GM12878 (cell line): ENCODE data around the gene GZF1. TPM values are rescaled to one million over a fixed set of nuclear protein-coding genes. Genes with fewer than 3 reads are reported as not detected.

Experiments used
- ATAC-seq: fragments of 200-7000 bp; cut with Tn5 transposase; 3 replicates; pipeline ENCODE4 v1.9.1; 2020; ENCODE audit warnings: mild to moderate bottlenecking, moderate library complexity
- BruUV-seq: library from RNA; stranded (reverse); fragments of 400-500 nt; replicated peaks from 2 replicates; lab custom pipeline; 2021; lab: Mats Ljungman, UMichigan
- CTCF ChIA-PET: fragments of 300-600 bp; sonication (Branson Sonifier 250); formaldehyde crosslinking; extraction: SDS; loops from one replicate; lab custom pipeline; 2021; ENCODE audit warnings: inconsistent platforms; lab: Yijun Ruan, JAX
- POLR2A ChIA-PET: fragments of 350-600 bp; formaldehyde crosslinking; extraction: SDS; loops from one replicate; lab custom pipeline; 2021; ENCODE audit warnings: inconsistent platforms; lab: Charles Lee
- RAD21 ChIA-PET: fragments of 300-600 bp; sonication (Branson Sonifier 250); formaldehyde crosslinking; loops from one replicate; lab custom pipeline; 2023; ENCODE audit warnings: antibody characterized with exemption; ENCODE audit not compliant: unreplicated experiment; lab: Charles Lee
- SMC1A ChIA-PET: fragments of 300-600 bp; sonication (Branson Sonifier 250); formaldehyde crosslinking; loops from one replicate; lab custom pipeline; 2023; ENCODE audit not compliant: unreplicated experiment, uncharacterized antibody; lab: Charles Lee
- DNase-seq: peaks from one replicate; pipeline ENCODE4 v3.0.0-alpha.2; 2011; ENCODE audit warnings: low read depth, low spot score
- FAIRE-seq: peaks from 3 replicates; lab custom pipeline; 2011; peaks lifted over from hg19 to GRCh38; lab: Jason Lieb, UNC
- H2AFZ ChIP-seq: 2 replicates; pipeline ENCODE4 v1.6.0; 2011; ENCODE audit warnings: low read depth, low read length, control low read depth; ENCODE audit not compliant: control insufficient read depth
- H3K27ac ChIP-seq: 2 replicates; pipeline ENCODE4 v1.5.1; 2011; ENCODE audit warnings: control low read depth; ENCODE audit not compliant: control insufficient read depth, insufficient read depth
- H3K27me3 ChIP-seq, 2 experiments: replicated peaks in 1 of 2; 2 replicates each; pipeline versions ENCODE4 v1.6.0 to v1.6.1; 2011; ENCODE audit warnings: low read length in 1 of 2; ENCODE audit not compliant: control insufficient read depth in 2 of 2, insufficient read depth in 2 of 2
- H3K36me3 ChIP-seq, 2 experiments: 2 replicates each; pipeline ENCODE4 v1.5.1; 2011; ENCODE audit warnings: low read length in 1 of 2; ENCODE audit not compliant: control insufficient read depth in 2 of 2, insufficient read depth in 2 of 2
- H3K4me1 ChIP-seq: 2 replicates; pipeline ENCODE4 v1.6.1; 2011; ENCODE audit warnings: mild to moderate bottlenecking, low read length, moderate library complexity, mixed read lengths; ENCODE audit not compliant: control insufficient read depth, insufficient read depth
- H3K4me2 ChIP-seq: 2 replicates; pipeline ENCODE4 v1.6.0; 2011; ENCODE audit warnings: control low read depth; ENCODE audit not compliant: control insufficient read depth, insufficient read depth
- H3K4me3 ChIP-seq: fragments of 200-600 bp; sonication (generic); 2 replicates; pipeline ENCODE4 v1.5.1; 2016
- H3K79me2 ChIP-seq: 2 replicates; pipeline ENCODE4 v1.6.0; 2011; ENCODE audit warnings: low read length; ENCODE audit not compliant: control insufficient read depth, insufficient read depth
- H3K9ac ChIP-seq: 2 replicates; pipeline ENCODE4 v1.8.0; 2011; ENCODE audit warnings: low read length, control low read depth, mixed read lengths; ENCODE audit not compliant: control insufficient read depth, insufficient read depth
- H3K9me3 ChIP-seq: replicated peaks from 3 replicates; pipeline ENCODE4 v1.5.1; 2011; ENCODE audit warnings: mild to moderate bottlenecking, low read length; ENCODE audit not compliant: control insufficient read depth, insufficient read depth
- H4K20me1 ChIP-seq: 2 replicates; pipeline ENCODE4 v1.6.0; 2011; ENCODE audit not compliant: control insufficient read depth, insufficient read depth
- CREM ChIP-seq: IDR thresholded peaks from 2 replicates; pipeline ENCODE4 v1.6.1; 2014; ENCODE audit warnings: antibody characterized with exemption, low read depth
- GABPA ChIP-seq: IDR thresholded peaks from 2 replicates; pipeline ENCODE4 v1.6.1; 2014; ENCODE audit warnings: antibody characterized with exemption, low read depth, mild to moderate bottlenecking, inconsistent platforms
- GATAD2B ChIP-seq: fragments of 450-650 bp; conservative IDR thresholded peaks from 2 replicates; pipeline ENCODE4 v1.6.1; 2017; ENCODE audit warnings: low read depth, mild to moderate bottlenecking, moderate library complexity
- IKZF1 ChIP-seq: fragments of 450-650 bp; conservative IDR thresholded peaks from 2 replicates; pipeline ENCODE4 v1.6.1; 2017; ENCODE audit warnings: antibody characterized with exemption, mild to moderate bottlenecking
- NR2C1 ChIP-seq: fragments of 450-650 bp; IDR thresholded peaks from 2 replicates; pipeline ENCODE4 v1.6.1; 2017; ENCODE audit warnings: antibody characterized with exemption, mild to moderate bottlenecking, moderate library complexity
- PKNOX1 ChIP-seq: fragments of 450-650 bp; IDR thresholded peaks from 2 replicates; pipeline ENCODE4 v1.6.1; 2016; ENCODE audit warnings: mild to moderate bottlenecking
- POLR2AphosphoS5 ChIP-seq: IDR thresholded peaks from 2 replicates; pipeline ENCODE4 v1.6.1; 2011; ENCODE audit warnings: mild to moderate bottlenecking, low read length, inconsistent platforms
- SIX5 ChIP-seq: IDR thresholded peaks from 2 replicates; pipeline ENCODE4 v1.6.1; 2011; ENCODE audit warnings: mild to moderate bottlenecking, low read depth, low read length, moderate library complexity; ENCODE audit not compliant: severe bottlenecking
- SPI1 ChIP-seq: IDR thresholded peaks from 2 replicates; pipeline ENCODE4 v1.6.1; 2011; ENCODE audit warnings: low read depth, mild to moderate bottlenecking, low read length, moderate library complexity, borderline replicate concordance; ENCODE audit not compliant: insufficient read depth
- WGBS: methylation state at CpG from one replicate; pipeline ENCODE4 v1.1.6; 2016; ENCODE audit warnings: low lambda C conversion rate; ENCODE audit not compliant: insufficient replicate concordance, insufficient coverage; ENCODE audit errors: missing lambda C conversion rate; 5-methylcytosine and 5-hydroxymethylcytosine counted together
- in situ Hi-C: fragments of 300-500 bp; cut with MboI; formaldehyde crosslinking; loops from 9 replicates; pipeline ENCODE4 v1.14.3; 2018; ENCODE audit warnings: mixed read lengths
- intact Hi-C: fragments of 100-400 bp; cut with micrococcal nuclease; formaldehyde crosslinking; loops from one replicate; pipeline ENCODE4 v1.14.2; 2022; ENCODE audit not compliant: unreplicated experiment
- polyA plus RNA-seq, 11 experiments: library from polyadenylated mRNA; depleted of rRNA in 4 of 11; unstranded in 6 of 11; stranded (reverse) in 5 of 11; fragments of >200 nt; fragmentation: Nextera tagmentation in 4 of 11; fragmentation: Illumina TruSeq in 1 of 11; extraction: Ambion mirVana in 4 of 11; extraction: Trizol in 1 of 11; gene quantifications; 1 replicate in 1 of 11; 2 replicates in 10 of 11; pipeline versions ENCODE4 v1.2.1 to v1.2.3, GENCODE V29; 2011 to 2016; ENCODE audit warnings: inconsistent platforms in 2 of 11, missing spikeins in 2 of 11, low read depth in 1 of 11
- total RNA-seq, 4 experiments: library from RNA; depleted of rRNA in 3 of 4; stranded (reverse); fragments of >200 nt in 3 of 4; fragmentation: Illumina TruSeq in 1 of 4; extraction: Trizol in 1 of 4; gene quantifications; 2 replicates each; pipeline versions ENCODE4 v1.2.1 to v1.2.3, GENCODE V29; 2013 to 2021

GZF1 gene
- total and polyA plus RNA-seq, 10 of the 15 experiments (the other 5 are each of a cell fraction or from before 2014, with no cell fraction given) = 2.2 to 19.5 (median 9.7) TPM

- no peak overlapping the region for H2AFZ ChIP-seq
- CTCF ChIA-PET = interaction anchor here (0.9 to 2.0 kb wide), 5 partner anchors 9 to 62 kb away, joined by 4 to 9 read pairs (median 6); partner anchors contain the start of gene NAPB
Measured at GRCh38 chr20:23358923-23359593, 2.9 kb upstream of the GZF1 start.

More at GRCh38 chr20:23358923-23359593, 2.9 kb upstream of the GZF1 start:
- in situ Hi-C loops = loop anchor here (25.0 kb wide), 2 partner anchors 1703 to 1903 kb away; partner anchors contain the start of gene ACSS1
- 62% methylated on average over 7 of the region's 7 CpGs for WGBS
- H3K79me2 ChIP-seq = peaks cover 29% of the 10 kb centered on the region
- H3K36me3 ChIP-seq = peaks cover 3 to 8% of the 10 kb centered on the region in 2 experiments; a peak in 3 of 4 replicates
- H3K9me3 ChIP-seq = no peaks in the 10 kb centered on the region
- no peak overlapping the region for H3K27ac ChIP-seq
- no TSS peak for BruUV-seq
- DNase-seq = no peak
- no peaks in the 10 kb centered on the region for H3K27me3 ChIP-seq
- SMC1A ChIA-PET = interaction anchor here (1.0 to 2.2 kb wide), 6 partner anchors 8 to 87 kb away, joined by 3 to 14 read pairs (median 5); partner anchors contain the start of gene NXT1
- TF ChIP-seq SIX5 = no peak
- TF ChIP-seq GATAD2B = no peak
- no peak for TF ChIP-seq NR2C1
- TF ChIP-seq POLR2AphosphoS5 = no peak
- no peak for TF ChIP-seq SPI1
- no peak for TF ChIP-seq IKZF1
- no peak for TF ChIP-seq GABPA
- TF ChIP-seq PKNOX1 = no peak
- no peak for TF ChIP-seq CREM
- peaks cover 7% of the 10 kb centered on the region for H3K4me1 ChIP-seq
- POLR2A ChIA-PET = interaction anchor here (1.3 to 4.5 kb wide), 5 partner anchors 9 to 62 kb away, joined by 4 to 61 read pairs (median 8); partner anchors contain the start of genes NAPB and NXT1
- intact Hi-C loops = loop anchor here (1.0 kb wide), 1 partner anchor 9 kb away; the partner anchor contains the start of gene NXT1
- RAD21 ChIA-PET = interaction anchor here (1.2 to 2.1 kb wide), 4 partner anchors 8 to 62 kb away, joined by 4 to 31 read pairs (median 8); partner anchors contain the start of genes NAPB and NXT1
- H3K9ac ChIP-seq = no peak overlapping the region
- H3K4me2 ChIP-seq = no peak overlapping the region
- ATAC-seq = no peak
- no peak for FAIRE-seq
- H3K4me3 ChIP-seq = 0 out of 2 replicates have a peak overlapping the region, but pooled peaks have one; percentile 33
- H4K20me1 ChIP-seq = no peaks in the 10 kb centered on the region
